AG09309 (cell line): ENCODE results near the gene ISM1.

Experiments
- DNase-seq: peaks from one replicate; pipeline ENCODE4 v3.0.0-alpha.2; 2010; ENCODE audit warnings: low read depth
- H3K4me3 ChIP-seq: 2 replicates; pipeline ENCODE4 v1.5.1; 2011; ENCODE audit warnings: mild to moderate bottlenecking, low read depth, low read length, moderate library complexity; ENCODE audit not compliant: control insufficient read depth
- TF ChIP-seq, protein P1 (sequence below): IDR thresholded peaks from 2 replicates; pipeline ENCODE4 v1.5.1; 2011; ENCODE audit warnings: mild to moderate bottlenecking, low read depth, low read length, inconsistent platforms; ENCODE audit not compliant: insufficient read depth, control insufficient read depth; ENCODE audit errors: missing control alignments

The ISM1 gene

DNA sequence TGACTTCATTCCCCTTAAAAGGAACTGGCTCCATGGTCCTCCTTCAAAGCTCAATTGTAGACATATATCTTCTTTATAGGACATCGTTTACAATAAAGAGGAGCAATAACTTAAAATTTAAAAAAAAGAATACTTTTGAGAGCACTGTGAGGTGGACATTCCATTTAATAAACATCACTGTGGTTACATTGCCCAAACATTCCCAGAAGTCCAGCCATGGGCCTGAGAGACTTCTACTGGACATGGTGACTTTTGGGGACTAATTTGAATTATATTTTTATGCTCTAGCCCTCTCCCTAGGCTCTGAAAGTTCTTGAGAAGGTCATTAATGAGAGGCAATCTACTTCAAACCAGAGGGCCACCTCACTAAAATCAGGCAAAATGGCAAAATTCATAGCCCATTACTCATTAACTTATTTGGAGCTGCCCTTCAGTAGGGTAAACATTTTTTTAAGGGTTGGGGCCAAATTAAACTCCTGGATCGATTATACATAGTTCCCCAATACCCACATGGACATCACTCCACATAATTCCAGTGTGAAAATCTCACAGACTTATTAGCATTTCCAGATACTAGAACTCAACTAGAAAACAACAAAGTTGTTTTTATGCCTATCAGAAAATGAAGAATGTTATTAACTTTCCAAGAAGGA, 17.1 kb downstream of the ISM1 start:
- TF ChIP-seq, protein P1, sequence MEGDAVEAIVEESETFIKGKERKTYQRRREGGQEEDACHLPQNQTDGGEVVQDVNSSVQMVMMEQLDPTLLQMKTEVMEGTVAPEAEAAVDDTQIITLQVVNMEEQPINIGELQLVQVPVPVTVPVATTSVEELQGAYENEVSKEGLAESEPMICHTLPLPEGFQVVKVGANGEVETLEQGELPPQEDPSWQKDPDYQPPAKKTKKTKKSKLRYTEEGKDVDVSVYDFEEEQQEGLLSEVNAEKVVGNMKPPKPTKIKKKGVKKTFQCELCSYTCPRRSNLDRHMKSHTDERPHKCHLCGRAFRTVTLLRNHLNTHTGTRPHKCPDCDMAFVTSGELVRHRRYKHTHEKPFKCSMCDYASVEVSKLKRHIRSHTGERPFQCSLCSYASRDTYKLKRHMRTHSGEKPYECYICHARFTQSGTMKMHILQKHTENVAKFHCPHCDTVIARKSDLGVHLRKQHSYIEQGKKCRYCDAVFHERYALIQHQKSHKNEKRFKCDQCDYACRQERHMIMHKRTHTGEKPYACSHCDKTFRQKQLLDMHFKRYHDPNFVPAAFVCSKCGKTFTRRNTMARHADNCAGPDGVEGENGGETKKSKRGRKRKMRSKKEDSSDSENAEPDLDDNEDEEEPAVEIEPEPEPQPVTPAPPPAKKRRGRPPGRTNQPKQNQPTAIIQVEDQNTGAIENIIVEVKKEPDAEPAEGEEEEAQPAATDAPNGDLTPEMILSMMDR = no peak
- no peak for DNase-seq

DNA sequence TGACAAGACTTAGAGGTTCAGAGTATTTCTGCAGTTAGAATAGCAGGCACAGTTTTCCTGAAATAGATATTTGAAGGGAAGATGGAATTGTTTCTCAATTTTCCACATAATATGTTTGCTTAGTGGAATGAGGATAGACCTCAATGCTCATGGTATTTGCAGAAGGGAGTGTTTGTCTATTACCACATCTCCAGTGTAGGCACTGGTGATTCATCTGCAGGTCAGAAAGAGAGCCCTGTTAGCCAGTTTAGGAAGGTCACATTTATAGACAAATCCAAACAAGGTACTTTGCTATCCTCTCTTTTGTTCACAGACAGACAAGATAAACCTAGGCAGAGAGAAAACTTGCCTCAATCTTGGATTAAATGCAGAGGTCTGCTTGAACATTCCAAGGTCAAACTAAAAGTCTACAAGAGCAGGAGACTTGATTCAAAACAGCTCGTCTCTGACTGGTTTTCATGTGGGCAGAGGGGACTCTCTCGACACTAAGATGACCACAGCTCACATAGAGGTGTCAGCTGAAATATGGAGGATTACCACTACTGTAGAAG, 22.8 kb downstream of the ISM1 start:
- DNase-seq = peak; percentile 52
- TF ChIP-seq, protein P1 = no peak
- H3K4me3 ChIP-seq = no peak overlapping the region

More for the DNA sequence above, 17.1 kb downstream of the ISM1 start:
- no peak overlapping the region for H3K4me3 ChIP-seq

DNA sequence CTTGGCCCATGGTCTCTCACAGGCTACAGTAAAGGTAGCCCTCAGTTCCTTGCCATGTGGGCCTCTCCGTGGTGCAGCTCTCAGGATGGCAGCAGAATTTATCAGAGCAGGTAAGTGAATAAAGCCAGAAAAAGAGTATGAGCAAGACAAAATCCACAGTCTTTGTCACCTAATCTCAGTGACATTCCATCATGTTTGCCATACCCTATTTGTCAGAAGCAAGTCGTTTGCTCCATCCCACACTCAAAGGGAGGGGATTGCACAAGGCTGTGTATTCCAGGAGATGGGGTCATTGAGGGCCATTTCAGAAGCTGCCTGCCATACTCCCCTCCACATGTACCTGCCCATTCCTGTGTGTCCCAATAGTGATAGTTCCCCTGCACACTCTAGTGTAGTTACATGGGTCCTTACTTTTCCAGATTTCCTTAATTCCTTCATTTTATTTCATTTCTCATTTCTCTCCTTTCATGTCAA, 24.2 kb downstream of the ISM1 start:
- DNase-seq = no peak
- TF ChIP-seq, protein P1 = no peak

DNA sequence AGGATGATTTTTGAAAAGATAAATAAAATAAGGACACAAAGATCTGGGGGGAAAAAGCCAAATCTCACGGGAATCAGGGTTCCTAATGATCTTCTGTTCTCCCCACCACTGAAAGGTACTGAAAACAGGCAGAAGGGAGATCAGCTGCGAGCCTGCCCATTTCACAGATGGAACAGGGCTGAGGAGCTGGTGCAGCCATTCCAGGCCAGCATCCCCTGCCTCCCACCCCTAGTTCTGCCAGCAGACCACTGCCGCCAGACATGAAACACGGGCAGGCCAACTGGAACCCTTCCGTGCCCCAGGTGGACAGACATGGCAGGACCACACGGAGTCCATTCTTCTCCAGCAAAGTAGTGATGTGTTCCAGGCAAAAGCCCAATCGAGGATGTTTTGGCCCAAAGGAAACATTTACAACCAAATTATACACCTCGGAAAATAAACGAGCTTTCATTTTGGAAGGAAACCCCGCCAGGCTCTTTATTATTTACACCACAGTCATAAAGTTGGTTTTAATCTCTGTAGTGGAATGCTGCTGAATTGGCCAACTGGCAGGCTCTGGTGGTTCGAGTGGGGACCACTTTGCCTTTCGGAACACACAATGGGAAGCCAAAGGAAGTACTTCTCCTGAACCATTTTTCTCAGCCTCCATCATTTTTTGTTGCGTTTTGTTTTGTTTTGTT, 28.2 kb downstream of the ISM1 start:
- DNase-seq = no peak
- H3K4me3 ChIP-seq = no peak overlapping the region
- TF ChIP-seq, protein P1 = no peak

More for the DNA sequence above, 24.2 kb downstream of the ISM1 start:
- no peak overlapping the region for H3K4me3 ChIP-seq

DNA sequence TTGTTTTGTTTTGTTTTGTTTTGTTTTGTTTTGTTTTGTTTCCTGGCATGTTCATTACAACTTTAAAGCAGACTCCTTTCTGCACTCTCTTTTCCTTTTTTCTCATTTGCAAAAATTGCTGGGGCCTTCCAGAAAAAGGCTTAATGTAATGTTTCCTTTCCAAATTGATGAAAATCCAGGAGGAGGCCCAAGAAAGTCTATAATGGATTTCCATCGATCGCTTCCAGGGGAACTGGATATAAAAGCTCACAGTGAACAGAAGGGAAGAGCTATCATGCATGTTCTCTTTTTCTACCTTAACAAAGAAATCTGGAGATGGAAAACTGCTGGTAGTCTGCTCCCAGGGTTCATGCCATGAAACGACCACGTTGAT, 28.7 kb downstream of the ISM1 start:
- TF ChIP-seq, protein P1 = no peak
- H3K4me3 ChIP-seq = no peak overlapping the region
- DNase-seq = no peak

DNA sequence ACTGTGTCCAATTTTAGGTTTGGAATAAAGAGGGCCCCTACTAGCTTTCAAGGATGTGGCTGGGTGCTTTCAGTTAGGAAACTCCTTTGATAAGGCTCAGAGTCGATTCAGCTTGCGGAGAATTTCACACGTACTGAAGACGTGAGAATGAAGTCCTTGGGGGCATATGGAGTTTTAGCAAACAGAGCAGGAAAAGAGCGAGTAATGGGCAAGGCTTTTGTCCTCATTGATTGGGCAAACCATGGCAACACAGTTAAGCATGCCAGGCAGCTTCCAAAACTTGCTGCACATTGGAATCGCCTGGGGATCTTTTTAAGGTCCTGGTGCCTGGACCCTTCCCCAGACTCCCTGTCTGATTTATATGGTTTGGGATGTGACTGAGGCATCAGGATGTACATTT, 29.2 kb downstream of the ISM1 start:
- TF ChIP-seq, protein P1 = no peak
- no peak for DNase-seq
- no peak overlapping the region for H3K4me3 ChIP-seq
